ENCODE data around the gene FHIT.

FHIT gene

DNA sequence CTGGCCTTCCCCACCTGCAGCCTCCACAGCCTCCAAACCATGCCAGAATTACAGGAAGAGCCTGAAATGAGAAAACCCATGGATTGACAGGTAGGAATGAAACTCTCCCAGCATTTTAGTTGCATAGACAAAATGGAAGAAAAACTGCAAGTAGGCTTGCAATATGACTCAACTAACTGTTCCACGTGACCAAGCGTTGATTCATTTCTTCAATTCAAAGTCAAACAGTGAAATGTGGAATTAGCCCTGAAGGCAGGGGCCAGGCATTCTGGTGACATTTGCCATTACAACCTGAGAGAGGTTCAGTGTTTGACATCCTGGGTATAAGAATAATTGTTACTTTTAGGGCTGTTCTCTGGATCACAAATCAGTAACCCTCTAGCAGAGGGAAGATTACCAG, 1525.0 kb downstream of the FHIT start:
- DNase-seq, result no peak

DNA sequence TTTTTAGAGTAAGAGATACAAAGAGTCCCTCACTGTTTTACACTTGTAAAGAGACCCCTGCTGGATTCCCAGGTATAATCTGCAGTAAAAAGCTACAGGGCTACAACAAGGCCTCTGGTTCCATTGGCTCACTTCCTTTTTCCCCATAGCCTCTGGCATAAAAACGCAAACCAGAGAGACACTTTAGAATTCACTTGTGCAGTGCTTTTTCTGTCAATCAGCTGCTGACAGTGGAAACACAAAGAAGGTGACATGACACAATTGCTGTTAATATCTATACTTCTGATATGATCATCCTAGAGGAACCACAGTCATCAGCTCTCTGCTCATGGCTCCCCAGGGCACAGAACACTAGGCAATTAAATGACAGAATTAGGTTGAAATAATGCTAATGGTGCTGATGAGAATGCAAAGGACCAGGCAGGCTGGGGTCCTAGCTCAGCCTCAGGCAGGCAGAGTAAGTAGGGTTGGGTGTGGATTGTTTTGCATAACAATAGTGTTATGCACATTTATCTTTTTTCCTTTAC, 1533.5 kb downstream of the FHIT start:
- no peak for DNase-seq

- no peak for DNase-seq
These were observed 1537.2 kb downstream of the FHIT start for GRCh38 chr3:59714066-59714465.

DNA sequence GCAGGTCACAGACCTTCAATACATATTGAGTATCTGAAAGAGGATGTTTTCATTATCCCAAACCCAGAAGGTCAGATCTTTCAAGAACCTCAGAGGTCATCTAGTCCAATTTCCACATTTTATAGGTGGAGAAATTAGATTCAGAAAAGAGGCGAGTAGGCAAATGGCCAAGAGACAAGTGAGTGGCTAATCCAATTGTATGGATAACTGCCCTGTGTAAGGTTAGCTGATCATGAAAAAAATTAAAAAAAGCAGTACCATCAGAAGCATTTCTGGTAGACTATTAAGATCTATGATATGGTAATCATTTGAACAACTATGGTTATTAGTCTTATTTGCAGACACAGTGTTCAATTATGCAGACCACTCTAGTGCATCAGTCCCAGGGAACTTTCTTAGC, 1540.7 kb downstream of the FHIT start:
- DNase-seq, result no peak

DNA sequence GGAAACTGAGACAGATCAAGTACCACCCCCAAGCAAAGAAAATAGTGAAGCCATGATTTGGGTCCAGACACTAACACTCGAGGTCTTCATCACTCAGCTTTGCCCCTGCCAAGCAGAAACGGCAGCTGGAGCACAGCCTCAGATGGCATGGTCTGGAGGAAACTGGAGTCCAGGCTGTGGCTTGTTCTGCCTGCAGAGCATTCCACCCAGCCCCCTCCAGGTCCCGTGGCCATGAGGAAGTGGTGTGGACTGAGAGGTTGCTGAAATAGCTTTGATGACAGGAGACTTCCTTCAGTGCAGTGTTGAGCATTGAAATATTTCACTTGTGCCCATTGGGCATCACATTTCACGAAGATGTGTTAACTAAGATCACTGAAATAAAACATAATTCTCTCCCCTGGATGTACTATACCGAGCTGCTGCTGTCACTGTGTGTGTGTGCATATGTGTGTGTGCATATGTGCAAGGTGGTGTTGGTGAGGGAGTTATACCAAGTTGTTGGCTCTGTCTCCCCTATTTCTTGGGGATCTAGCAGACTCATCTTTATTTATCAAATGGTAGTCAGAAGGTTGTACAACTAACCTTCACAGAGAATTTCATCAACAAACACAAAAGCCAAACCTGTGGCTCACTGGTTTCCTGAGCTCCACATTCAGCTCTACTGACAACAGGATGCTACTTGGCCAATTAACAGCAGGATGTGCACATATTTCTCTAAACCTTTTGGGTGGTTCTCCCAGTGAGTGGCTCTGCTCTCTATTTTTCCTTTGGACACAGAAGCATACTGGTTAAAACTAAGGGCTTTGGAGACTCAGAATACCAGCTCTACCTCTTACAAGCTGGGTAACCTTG, 1541.3 kb downstream of the FHIT start:
- no peak for DNase-seq

- no peak for DNase-seq
These were observed 1543.0 kb downstream of the FHIT start for GRCh38 chr3:59708202-59708601.

- no peak for DNase-seq
These were observed 1547.0 kb downstream of the FHIT start for GRCh38 chr3:59704292-59704691.

DNA sequence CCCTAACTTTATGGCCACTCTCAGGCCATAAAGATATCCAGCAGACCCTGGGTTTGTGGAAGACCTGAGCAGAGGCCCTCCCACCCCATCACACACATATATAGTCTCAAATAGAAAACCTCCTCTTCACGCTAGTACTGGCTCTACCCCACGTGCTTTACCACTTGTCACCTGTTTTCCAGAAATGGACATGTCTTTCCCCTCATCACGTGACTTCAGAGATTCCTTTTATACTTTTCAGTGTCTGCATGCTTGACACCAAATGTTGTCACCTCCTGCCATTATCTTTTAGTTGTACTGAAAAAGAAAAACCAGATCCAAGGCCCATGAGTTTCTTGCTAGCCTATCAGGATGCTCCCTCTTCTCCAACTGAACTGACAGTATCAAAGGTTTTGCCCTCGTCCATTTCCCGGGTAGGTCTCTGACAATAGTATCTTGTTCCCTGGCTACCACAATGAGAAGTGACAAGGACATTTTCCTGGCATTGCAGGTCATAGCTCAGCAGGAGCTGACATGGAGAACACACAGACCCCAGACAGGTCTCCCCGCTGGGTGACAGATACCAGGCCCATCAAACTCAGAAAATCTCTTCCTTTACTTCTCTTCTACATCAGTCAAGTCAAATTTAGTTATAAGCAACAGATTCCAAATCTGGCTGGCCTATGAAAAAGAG, 1551.5 kb downstream of the FHIT start:
- DNase-seq, result no peak

All from NCI-H2029 treated with DMSO at 0.1 percent for 48 hours (cell line).